Measurements from ENCODE around the gene NET1.

NET1 gene

GRCh38 chr10:5502571-5503476 is 90.5 kb downstream of the NET1 start:
- no peak for DNase-seq (ENCODE audit: low read depth)

DNA sequence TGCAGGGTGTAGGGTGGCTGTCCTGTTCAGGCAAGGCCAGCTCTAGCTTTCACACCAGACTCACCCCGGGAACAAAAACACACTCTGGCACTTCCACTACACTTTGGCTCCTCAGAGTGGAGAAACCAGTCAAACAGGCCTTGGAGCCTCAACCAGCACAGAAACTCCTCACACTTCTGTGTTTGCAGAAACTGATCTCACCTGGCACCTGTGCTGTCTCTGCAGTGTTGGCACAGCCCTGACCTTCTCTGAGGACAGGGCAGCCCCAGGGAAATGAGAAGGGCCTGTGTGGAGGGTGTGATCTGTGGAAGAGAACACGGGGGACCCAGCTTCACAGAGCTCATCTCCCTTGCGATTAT is 91.1 kb downstream of the NET1 start:
- DNase-seq (ENCODE audit: low read depth), result no peak

- no peak for DNase-seq (ENCODE audit: low read depth)
Observed at GRCh38 chr10:5504146-5505072, 92.1 kb downstream of the NET1 start.

- DNase-seq (ENCODE audit: low read depth), result no peak
Observed at GRCh38 chr10:5506246-5506645, 93.9 kb downstream of the NET1 start.

DNA sequence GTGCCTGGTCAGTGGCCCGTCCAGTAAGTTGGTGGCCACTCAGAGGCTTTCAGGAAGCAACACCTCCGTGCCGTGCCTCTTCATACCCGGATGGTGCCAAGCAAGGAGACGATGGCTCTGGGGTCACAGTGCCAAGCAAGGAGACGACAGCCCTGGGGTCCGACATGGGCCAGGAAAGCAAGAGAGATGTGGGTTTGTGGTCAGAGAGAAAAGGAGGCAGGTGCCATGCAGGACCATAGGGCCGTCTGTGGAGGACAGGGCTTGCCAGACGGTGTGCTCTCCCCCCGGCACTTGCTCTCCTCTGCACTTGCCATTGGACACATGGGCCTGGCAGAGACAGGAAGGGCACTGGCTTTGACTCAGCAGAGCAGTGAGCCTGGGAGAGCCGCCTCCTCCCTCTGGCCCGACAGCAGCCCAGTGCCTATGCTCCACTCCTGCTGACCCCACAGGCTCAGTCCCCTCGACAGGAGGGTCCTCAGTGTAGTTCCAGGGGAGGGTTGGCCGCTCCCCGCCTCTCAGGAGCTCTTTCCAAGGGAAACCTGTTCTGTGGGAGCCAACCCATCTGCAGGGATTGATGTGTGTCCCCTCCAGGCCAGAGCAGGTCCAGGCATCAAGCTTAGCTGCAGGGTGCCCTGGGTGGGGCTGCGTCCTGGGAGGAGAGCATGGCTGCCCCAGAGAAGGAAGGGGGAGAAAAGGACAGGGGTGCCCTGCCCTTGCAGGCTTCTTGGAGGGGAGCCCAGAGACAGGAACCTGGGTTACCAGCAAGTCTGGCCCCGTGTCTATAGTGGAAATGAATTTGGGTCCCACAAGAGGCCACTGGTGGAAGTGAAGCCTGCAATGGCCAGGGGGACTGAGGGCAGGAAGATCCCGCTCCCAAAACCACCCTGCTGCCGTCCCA is 94.6 kb downstream of the NET1 start:
- DNase-seq (ENCODE audit: low read depth), result no peak

- DNase-seq (ENCODE audit: low read depth), result no peak
Observed at GRCh38 chr10:5507649-5508131, 95.3 kb downstream of the NET1 start.

- no peak for DNase-seq (ENCODE audit: low read depth)
Observed at GRCh38 chr10:5508161-5508604, 95.8 kb downstream of the NET1 start.
